H7 (cell line): Measurements from ENCODE around the gene PDLIM1. TPM values are rescaled to one million over a fixed set of nuclear protein-coding genes. Genes with fewer than 3 reads are reported as not detected.

Experiments
- DNase-seq: peaks from one replicate; pipeline ENCODE4 v3.0.0; 2012
- H3K27me3 ChIP-seq: 2 replicates; pipeline ENCODE4 v1.6.0; 2011; ENCODE audit warnings: mild to moderate bottlenecking, low read length; ENCODE audit not compliant: control insufficient read depth, insufficient read depth
- H3K36me3 ChIP-seq: replicated peaks from 2 replicates; pipeline ENCODE4 v1.5.1; 2011; ENCODE audit warnings: low read length; ENCODE audit not compliant: control insufficient read depth, insufficient read depth
- H3K4me3 ChIP-seq: 2 replicates; pipeline ENCODE4 v1.5.1; 2011; ENCODE audit warnings: low read depth, mild to moderate bottlenecking, control low read depth, low read length, moderate library complexity; ENCODE audit not compliant: insufficient read depth
- total RNA-seq: library from RNA; depleted of rRNA; stranded (reverse); fragments of >200 nt; shearing (Covaris generic); gene quantifications from 2 replicates; pipeline ENCODE4 v1.2.3, GENCODE V29; 2014

PDLIM1 gene
- total RNA-seq, 1 experiment from 2014 or later, result 32.4 TPM

DNA sequence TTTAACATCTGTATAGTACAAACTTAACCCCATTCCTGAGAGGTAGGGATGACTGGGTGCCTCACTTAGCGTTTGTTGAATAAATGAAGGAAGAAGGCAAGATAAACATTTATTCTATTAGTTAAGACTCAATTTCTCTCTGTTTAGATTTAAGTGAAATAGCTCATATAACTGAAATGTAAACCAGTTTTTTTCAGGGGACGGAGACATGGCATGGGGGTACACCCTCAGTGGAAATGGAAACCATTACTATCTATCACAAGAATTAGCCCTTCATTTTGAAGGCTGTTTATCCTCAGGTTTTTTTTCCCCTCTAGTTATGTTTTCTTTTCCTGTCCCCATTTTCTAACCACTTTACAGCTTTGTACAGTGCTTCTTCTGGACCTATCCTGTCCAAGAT, 35.6 kb upstream of the PDLIM1 start:
- no peaks in the 10 kb centered on the region for H3K36me3 ChIP-seq
- H3K4me3 ChIP-seq, result no peak overlapping the region
- DNase-seq, result no peak
- H3K27me3 ChIP-seq, result no peaks in the 10 kb centered on the region

DNA sequence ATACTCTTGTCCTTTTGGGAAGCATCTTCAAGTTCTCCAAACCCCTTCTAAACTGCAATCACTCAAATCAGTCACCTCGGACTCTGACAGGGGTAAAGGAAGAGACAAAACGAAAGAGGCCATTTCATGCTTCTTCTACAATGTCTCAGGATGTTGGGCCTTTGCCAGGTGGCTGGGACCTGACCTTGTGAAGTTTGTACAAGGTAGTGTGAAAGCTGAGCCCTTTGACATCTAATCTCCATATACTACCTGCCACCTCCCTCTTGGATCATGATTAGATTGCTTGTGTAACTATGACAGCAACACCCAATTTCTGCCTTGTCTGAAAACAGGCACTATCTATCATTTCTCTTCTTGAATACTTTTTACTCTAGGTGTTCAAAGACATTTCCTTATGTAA, 35.1 kb upstream of the PDLIM1 start:
- H3K36me3 ChIP-seq, result no peaks in the 10 kb centered on the region
- H3K4me3 ChIP-seq, result no peak overlapping the region
- DNase-seq, result no peak
- no peaks in the 10 kb centered on the region for H3K27me3 ChIP-seq

DNA sequence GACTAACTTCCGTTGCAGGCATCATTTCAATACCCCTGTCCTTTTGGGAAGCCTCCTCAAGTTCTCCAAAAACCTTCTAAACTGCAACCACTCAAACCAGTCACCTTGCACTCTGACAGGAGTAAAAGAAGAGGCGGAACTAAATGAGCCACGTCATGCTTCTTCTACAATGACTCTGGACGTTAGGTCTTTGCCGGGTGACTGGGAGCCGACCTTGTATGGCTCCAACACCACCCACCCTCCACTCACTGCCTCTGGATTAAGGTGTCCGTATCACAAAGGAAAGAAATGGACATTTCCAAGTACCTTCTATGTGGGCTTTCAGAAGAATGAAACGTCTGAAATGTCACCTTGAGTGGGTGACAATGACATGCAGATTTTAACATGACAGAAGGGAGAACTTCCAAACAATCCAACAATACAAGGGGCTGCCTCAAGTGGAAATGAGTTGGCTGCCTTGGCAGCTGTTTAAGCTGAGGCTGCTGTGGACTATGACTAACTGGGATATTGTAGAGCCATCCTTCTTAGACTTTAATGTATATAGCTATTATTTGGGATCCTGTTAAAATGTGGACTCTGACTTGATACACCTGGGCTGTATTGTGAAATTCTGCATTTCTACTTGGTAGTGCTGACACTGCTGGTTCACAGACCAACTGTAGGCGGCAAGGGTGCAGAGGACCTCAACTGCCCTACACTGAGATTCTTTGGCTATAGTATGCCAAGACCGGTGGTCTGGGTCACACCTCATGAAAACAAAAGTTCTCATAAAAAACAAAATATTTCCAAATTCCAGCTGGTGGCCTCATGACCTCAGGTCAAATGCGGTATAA, 33.8 kb upstream of the PDLIM1 start:
- DNase-seq, result no peak
- no peaks in the 10 kb centered on the region for H3K36me3 ChIP-seq
- no peaks in the 10 kb centered on the region for H3K27me3 ChIP-seq
- H3K4me3 ChIP-seq, result no peak overlapping the region

- DNase-seq, result no peak
- H3K36me3 ChIP-seq, result no peaks in the 10 kb centered on the region
- H3K27me3 ChIP-seq, result no peaks in the 10 kb centered on the region
- H3K4me3 ChIP-seq, result no peak overlapping the region
These were observed 30.9 kb upstream of the PDLIM1 start for GRCh38 chr10:95321554-95322301.

GRCh38 chr10:95319239-95319638, 28.4 kb upstream of the PDLIM1 start:
- H3K27me3 ChIP-seq, result no peaks in the 10 kb centered on the region
- no peak for DNase-seq
- H3K4me3 ChIP-seq, result no peak overlapping the region
- no peaks in the 10 kb centered on the region for H3K36me3 ChIP-seq

- H3K4me3 ChIP-seq, result no peak overlapping the region
- no peak for DNase-seq
- no peaks in the 10 kb centered on the region for H3K36me3 ChIP-seq
- no peaks in the 10 kb centered on the region for H3K27me3 ChIP-seq
These were observed 24.7 kb upstream of the PDLIM1 start for GRCh38 chr10:95315509-95315908.

GRCh38 chr10:95314192-95314918, 23.6 kb upstream of the PDLIM1 start:
- H3K36me3 ChIP-seq, result no peaks in the 10 kb centered on the region
- no peaks in the 10 kb centered on the region for H3K27me3 ChIP-seq
- DNase-seq, result no peak
- H3K4me3 ChIP-seq, result no peak overlapping the region

DNA sequence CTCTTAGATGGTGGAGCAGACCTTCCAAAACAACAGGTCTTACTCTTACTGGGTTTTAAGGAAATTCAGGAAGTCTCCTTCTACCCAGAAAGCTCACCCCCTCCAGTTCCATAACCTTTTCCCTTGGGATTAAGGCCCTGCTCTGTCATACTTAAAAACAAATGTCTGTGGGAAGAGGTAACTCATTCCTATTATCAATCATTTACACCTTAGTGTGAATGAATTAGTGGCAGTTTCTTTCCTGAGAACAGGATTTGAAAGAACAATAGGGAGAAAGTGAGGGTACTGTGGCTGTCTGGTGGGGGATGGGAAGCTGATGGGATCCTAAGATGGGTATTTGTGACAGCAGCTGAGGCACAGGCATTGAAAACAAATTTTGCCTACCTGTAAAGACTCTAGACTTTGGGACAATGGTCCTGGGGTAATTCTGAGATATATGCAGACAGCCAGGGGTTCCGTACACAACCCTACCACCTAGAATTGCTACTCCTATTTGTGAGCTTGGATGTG, 22.2 kb upstream of the PDLIM1 start:
- H3K4me3 ChIP-seq, result no peak overlapping the region
- DNase-seq, result no peak
- H3K36me3 ChIP-seq, result no peaks in the 10 kb centered on the region

DNA sequence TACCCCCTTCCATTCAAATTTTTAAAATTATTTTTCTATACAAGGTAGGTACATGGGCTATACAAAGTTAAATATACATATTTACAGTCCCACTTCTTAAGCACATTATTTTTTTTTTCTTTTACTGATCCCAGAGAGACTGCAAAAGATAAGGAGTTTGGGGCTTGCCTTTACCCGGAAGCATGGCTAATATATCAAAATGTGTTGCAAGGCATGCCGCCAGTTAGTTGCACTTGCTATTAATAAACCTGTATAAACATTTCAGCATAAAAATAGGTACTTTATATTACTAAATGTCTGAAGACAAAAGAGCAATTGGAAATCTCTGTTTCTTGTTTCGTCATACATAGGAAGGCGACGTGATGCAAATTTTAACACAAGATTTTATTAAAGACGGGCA, 21.5 kb upstream of the PDLIM1 start:
- DNase-seq, result no peak
- H3K36me3 ChIP-seq, result no peaks in the 10 kb centered on the region
- no peak overlapping the region for H3K4me3 ChIP-seq
- no peaks in the 10 kb centered on the region for H3K27me3 ChIP-seq

More for the DNA sequence above, 22.2 kb upstream of the PDLIM1 start:
- H3K27me3 ChIP-seq, result no peaks in the 10 kb centered on the region

DNA sequence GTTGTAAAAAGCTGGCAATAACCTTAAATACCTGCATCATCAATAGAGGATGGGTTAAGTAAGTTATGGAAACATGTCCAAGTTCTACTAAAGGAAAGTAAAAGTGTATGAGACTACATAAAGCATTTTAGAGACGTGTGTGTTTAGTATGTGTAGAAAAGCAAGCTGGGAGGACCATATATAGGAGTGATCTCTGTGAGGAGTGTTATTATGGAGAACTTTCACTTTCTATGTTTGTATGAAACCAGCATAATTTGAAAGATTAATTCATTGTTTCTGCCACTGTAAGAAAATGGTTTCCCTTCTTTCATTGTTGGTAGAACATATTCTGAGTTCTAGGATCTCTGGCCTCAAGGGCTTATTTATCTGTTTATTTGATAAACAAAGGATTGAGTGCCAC, 19.2 kb upstream of the PDLIM1 start:
- no peaks in the 10 kb centered on the region for H3K27me3 ChIP-seq
- H3K4me3 ChIP-seq, result no peak overlapping the region
- H3K36me3 ChIP-seq, result no peaks in the 10 kb centered on the region
- DNase-seq, result no peak

- H3K36me3 ChIP-seq, result no peaks in the 10 kb centered on the region
- no peaks in the 10 kb centered on the region for H3K27me3 ChIP-seq
- no peak overlapping the region for H3K4me3 ChIP-seq
- no peak for DNase-seq
These were observed 17.8 kb upstream of the PDLIM1 start for GRCh38 chr10:95308389-95309302.

- no peak overlapping the region for H3K4me3 ChIP-seq
- H3K27me3 ChIP-seq, result no peaks in the 10 kb centered on the region
- no peaks in the 10 kb centered on the region for H3K36me3 ChIP-seq
- no peak for DNase-seq
These were observed 16.0 kb upstream of the PDLIM1 start for GRCh38 chr10:95306851-95307250.

GRCh38 chr10:95306318-95306650, 15.5 kb upstream of the PDLIM1 start:
- Histone ChIP-seq H3K27me3 (no peaks in the 10 kb centered on the region), H3K36me3 (no peaks in the 10 kb centered on the region), H3K4me3 (no peak overlapping the region)
- no peak for DNase-seq
